Hepatocyte (in vitro differentiated cells): ENCODE results near the gene BICD1.

ENCODE experiments used
- CTCF ChIP-seq: fragments of 200-600 bp; sonication (generic); IDR thresholded peaks from 2 replicates; pipeline ENCODE4 v1.5.1; 2016; ENCODE audit warnings: antibody characterized with exemption, mild to moderate bottlenecking; ENCODE audit not compliant: poor library complexity
- EZH2 ChIP-seq: fragments of 200-600 bp; sonication (generic); IDR thresholded peaks from 2 replicates; pipeline ENCODE4 v1.6.1; 2016; ENCODE audit warnings: antibody characterized with exemption, mild to moderate bottlenecking, borderline replicate concordance

DNA sequence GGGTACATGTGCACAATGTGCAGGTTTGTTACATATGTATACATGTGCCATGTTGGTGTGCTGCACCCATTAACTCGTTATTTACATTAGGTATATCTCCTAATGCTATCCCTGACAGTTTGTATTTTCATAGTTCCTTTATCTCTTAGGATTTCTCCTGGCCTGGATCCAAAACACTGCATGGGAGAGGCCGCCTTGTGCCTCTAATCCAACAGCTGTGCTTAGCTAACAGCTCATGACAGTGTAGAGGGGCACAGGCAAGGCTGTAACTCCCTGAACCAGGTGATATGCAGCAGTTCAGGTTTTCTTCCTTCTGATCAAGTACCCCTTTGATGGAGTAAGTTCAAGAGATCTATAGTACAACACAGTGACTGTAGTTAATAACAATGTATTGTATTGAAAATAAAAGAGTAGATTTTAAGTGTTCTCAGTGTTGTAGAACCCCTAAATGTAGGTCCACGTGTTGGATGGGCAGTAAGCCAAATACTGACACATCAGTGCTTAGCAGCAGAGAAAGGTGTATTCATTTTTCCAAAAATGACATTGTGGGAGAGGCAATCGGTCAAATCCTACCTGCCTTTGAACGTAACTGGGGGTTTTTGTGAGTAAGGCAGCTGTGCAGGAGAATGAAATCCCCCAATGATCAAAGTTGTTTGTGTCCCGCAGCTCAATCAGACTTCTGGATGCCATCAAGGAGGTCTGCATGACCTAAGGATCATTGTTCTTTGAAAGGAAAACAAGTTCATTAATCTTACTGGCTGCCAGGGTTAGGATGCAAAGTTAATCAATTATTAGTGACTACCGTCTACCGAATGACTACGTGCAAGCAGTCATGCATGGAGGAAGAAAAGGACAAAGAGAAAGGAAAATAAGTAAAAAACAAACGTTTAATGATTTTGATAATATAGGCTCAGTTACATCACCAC is 203.4 kb downstream of the BICD1 start:
- TF ChIP-seq CTCF (no peak), EZH2 (no peak)
